Activated CD4-positive, alpha-beta memory T cell treated with anti-CD3 and anti-CD28 coated beads for 36 hours (primary cell): ENCODE results near the gene INS. TPM values are rescaled to one million over a fixed set of nuclear protein-coding genes. Genes with fewer than 3 reads are reported as not detected.
A peak's percentile ranks its signal among the peaks of the same experiment; 100 is the strongest.

Source experiments
- CTCF ChIA-PET: fragments of 350-600 bp; sonication (Branson Sonifier 250); formaldehyde crosslinking; loops from one replicate; lab custom pipeline; 2021; ENCODE audit warnings: antibody characterized with exemption, inconsistent platforms; lab: Charles Lee
- POLR2A ChIA-PET: fragments of 350-600 bp; sonication (Branson Sonifier 250); formaldehyde crosslinking; loops from one replicate; lab custom pipeline; 2021; ENCODE audit warnings: antibody characterized with exemption; lab: Charles Lee
- DNase-seq: peaks from one replicate; pipeline ENCODE4 v3.0.0-alpha.2; 2020
- H3K27ac Mint-ChIP-seq: one replicate; pipeline ENCODE4 v1.8.0; 2021; ENCODE audit warnings: mixed read lengths
- H3K27me3 Mint-ChIP-seq: one replicate; pipeline ENCODE4 v1.8.0; 2021; ENCODE audit warnings: mixed read lengths
- H3K36me3 Mint-ChIP-seq: one replicate; pipeline ENCODE4 v1.8.0; 2021; ENCODE audit warnings: mixed read lengths
- H3K4me1 Mint-ChIP-seq: one replicate; pipeline ENCODE4 v1.8.0; 2021; ENCODE audit warnings: low read depth, mixed read lengths
- H3K4me3 Mint-ChIP-seq: one replicate; pipeline ENCODE4 v1.8.0; 2021; ENCODE audit warnings: mild to moderate bottlenecking, mixed read lengths
- H3K9me3 Mint-ChIP-seq: one replicate; pipeline ENCODE4 v1.8.0; 2021; ENCODE audit warnings: mixed read lengths
- intact Hi-C: fragments of 100-400 bp; cut with micrococcal nuclease; formaldehyde crosslinking; loops from one replicate; pipeline ENCODE4 v1.15.1; 2023
- total RNA-seq, 2 experiments: library from RNA; stranded (reverse); gene quantifications; one replicate each; pipeline ENCODE4 v1.2.3, GENCODE V29; 2021

INS gene
- total RNA-seq, 2 experiments from 2014 or later = not detected

GRCh38 chr11:2155511-2155910 is 5.5 kb downstream of the INS start:
- Mint-ChIP-seq H3K4me1 (peaks cover 5% of the 10 kb centered on the region), H3K27me3 (peaks cover 9% of the 10 kb centered on the region), H3K27ac (no peak overlapping the region), H3K9me3 (no peaks in the 10 kb centered on the region), H3K4me3 (no peak overlapping the region), H3K36me3 (no peaks in the 10 kb centered on the region)
- intact Hi-C loops = no loop called here
- ChIA-PET CTCF (interaction anchor here (1.1 to 16.2 kb wide), 7 partner anchors 31 to 502 kb away, joined by 3 to 738 read pairs (median 13); no protein-coding TSS in a partner anchor), POLR2A (no interaction called here)
- no peak for DNase-seq

- intact Hi-C loops = loop anchor here (5.0 kb wide), 1 partner anchor 463 kb away; no protein-coding TSS in a partner anchor
- no peak for DNase-seq
- Mint-ChIP-seq H3K27me3 (peaks cover 13% of the 10 kb centered on the region), H3K9me3 (no peaks in the 10 kb centered on the region), H3K27ac (no peak overlapping the region), H3K4me3 (no peak overlapping the region), H3K4me1 (peaks cover 5% of the 10 kb centered on the region), H3K36me3 (no peaks in the 10 kb centered on the region)
- ChIA-PET CTCF (interaction anchor here (6.1 to 16.2 kb wide), 3 partner anchors 118 to 272 kb away, joined by 43 to 738 read pairs (median 78); no protein-coding TSS in a partner anchor), POLR2A (no interaction called here)
Observed at GRCh38 chr11:2154889-2155288, 6.1 kb downstream of the INS start.

DNA sequence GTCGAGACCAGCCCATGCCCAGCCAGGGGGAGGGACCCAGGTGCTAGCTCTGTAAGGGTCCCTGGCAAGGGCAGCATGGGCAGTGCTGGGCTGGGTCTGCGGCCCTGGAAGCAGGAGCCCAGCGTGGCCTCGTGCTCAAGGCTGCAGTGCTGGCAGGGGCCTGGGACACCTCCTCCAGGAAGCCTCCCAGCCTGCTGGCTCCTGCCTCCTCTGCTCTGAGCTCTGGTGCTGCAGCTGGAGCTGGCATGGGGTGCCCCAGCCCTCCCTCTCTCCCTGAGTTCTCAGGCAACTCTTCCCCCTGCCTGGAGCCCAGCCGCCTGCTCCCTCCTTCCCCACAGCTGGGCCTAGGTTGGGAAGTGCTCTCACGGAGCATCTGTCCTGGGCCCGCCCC is 6.8 kb downstream of the INS start:
- ChIA-PET CTCF (interaction anchor here (0.6 to 16.2 kb wide), 13 partner anchors 13 to 501 kb away, joined by 3 to 738 read pairs (median 6); no protein-coding TSS in a partner anchor), POLR2A (no interaction called here)
- Mint-ChIP-seq H3K27ac (no peak overlapping the region), H3K4me3 (no peak overlapping the region), H3K36me3 (no peaks in the 10 kb centered on the region), H3K27me3 (peaks cover 15% of the 10 kb centered on the region), H3K9me3 (no peaks in the 10 kb centered on the region), H3K4me1 (peaks cover 5% of the 10 kb centered on the region)
- intact Hi-C loops = loop anchor here (5.0 kb wide), 1 partner anchor 462 kb away; no protein-coding TSS in a partner anchor
- no peak for DNase-seq

DNA sequence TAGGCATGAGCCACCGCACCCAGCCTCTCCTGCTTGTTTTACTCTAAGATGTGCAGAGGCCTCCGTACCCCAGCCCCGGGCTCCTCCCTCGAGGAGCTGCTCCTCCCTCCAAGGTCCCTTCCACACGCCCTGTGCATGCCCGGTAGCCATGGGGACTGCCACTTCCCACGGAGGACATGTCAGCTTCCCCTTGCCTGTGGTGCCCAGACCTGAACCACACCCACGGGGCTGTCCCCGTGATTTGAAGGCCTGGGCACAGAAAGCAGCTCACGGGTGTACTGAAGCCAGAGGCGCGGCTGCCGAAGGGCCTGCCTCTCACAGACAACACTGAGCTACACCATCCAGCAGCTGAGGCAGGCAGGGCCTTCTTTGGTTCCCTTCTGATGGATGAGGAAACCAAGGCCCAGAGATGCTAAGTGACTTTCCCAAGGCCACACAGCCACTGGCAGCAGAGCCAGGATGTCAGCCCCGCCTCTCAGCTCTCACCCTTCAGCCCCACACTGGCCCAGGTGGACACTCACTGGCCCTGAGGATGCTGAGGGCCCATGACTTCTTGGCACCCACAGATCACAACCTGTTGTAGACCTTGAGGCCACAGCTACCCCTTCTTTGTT is 7.3 kb downstream of the INS start:
- Mint-ChIP-seq H3K36me3 (no peaks in the 10 kb centered on the region), H3K4me3 (no peak overlapping the region), H3K27ac (no peak overlapping the region), H3K9me3 (no peaks in the 10 kb centered on the region), H3K4me1 (peaks cover 5% of the 10 kb centered on the region), H3K27me3 (peaks cover 20% of the 10 kb centered on the region)
- intact Hi-C loops = loop anchor here (5.0 kb wide), 1 partner anchor 461 kb away; no protein-coding TSS in a partner anchor
- DNase-seq = no peak
- ChIA-PET CTCF (interaction anchor here (0.6 to 16.2 kb wide), 18 partner anchors 11 to 501 kb away, joined by 3 to 738 read pairs (median 6); no protein-coding TSS in a partner anchor), POLR2A (no interaction called here)

- CTCF ChIA-PET = interaction anchor here (0.5 to 16.2 kb wide), 68 partner anchors 9 to 512 kb away, joined by 3 to 738 read pairs (median 5); partner anchors contain the start of genes INS, LSP1, MRPL23 and PRR33
- intact Hi-C loops = loop anchor here (1.0 to 5.0 kb wide), 3 partner anchors 269 to 459 kb away; no protein-coding TSS in a partner anchor
- Mint-ChIP-seq H3K4me1 (peaks cover 5% of the 10 kb centered on the region), H3K27me3 (peaks cover 32% of the 10 kb centered on the region), H3K4me3 (no peak overlapping the region), H3K36me3 (no peaks in the 10 kb centered on the region), H3K27ac (no peak overlapping the region), H3K9me3 (no peaks in the 10 kb centered on the region)
- DNase-seq = peak; percentile 86
- POLR2A ChIA-PET = interaction anchor here (1.1 to 1.2 kb wide), 2 partner anchors 114 to 458 kb away, joined by 3 to 6 read pairs; no protein-coding TSS in a partner anchor
Observed at GRCh38 chr11:2151500-2152257, 9.3 kb downstream of the INS start.

- H3K4me3 Mint-ChIP-seq = no peak overlapping the region
- intact Hi-C loops = loop anchor here (5.0 kb wide), 1 partner anchor 458 kb away; no protein-coding TSS in a partner anchor
- H3K9me3 Mint-ChIP-seq = no peaks in the 10 kb centered on the region
- DNase-seq = no peak
- POLR2A ChIA-PET = interaction anchor here (1.4 kb wide), 1 partner anchor 114 kb away, joined by 4 read pairs; no protein-coding TSS in a partner anchor
- H3K4me1 Mint-ChIP-seq = peaks cover 5% of the 10 kb centered on the region
- CTCF ChIA-PET = interaction anchor here (0.7 to 16.2 kb wide), 42 partner anchors 9 to 511 kb away, joined by 3 to 738 read pairs (median 7); partner anchors contain the start of genes INS, LSP1, MRPL23 and SYT8
- H3K36me3 Mint-ChIP-seq = no peaks in the 10 kb centered on the region
- H3K27ac Mint-ChIP-seq = no peak overlapping the region
- H3K27me3 Mint-ChIP-seq = peaks cover 44% of the 10 kb centered on the region
Observed at GRCh38 chr11:2149864-2150847, 10.9 kb downstream of the INS start.

DNA sequence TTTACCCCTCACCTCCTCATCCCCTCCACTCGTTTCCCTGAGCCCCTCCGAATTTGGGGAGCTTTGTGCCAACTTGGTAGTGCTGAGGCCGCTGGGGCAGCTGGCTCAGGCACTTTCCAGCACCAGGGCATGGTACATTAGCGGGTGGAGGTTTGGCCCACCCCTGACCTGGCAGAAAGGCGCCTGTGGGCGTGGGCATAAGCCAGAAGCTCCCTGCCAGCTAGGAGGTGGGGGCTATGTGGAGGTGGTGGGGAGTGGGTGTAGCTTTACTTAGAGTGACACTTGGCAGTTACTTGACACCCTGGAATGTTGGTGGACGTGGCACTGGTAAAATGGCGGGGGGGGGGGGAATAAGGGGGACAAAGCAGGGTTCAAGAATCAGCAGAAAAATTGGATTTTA is 11.5 kb downstream of the INS start:
- ChIA-PET CTCF (interaction anchor here (0.5 to 16.2 kb wide), 20 partner anchors 8 to 457 kb away, joined by 3 to 738 read pairs (median 20); partner anchors contain the start of genes MRPL23 and SYT8), POLR2A (interaction anchor here (1.4 kb wide), 1 partner anchor 113 kb away, joined by 4 read pairs; no protein-coding TSS in a partner anchor)
- H3K9me3 Mint-ChIP-seq = no peaks in the 10 kb centered on the region
- intact Hi-C loops = no loop called here
- H3K36me3 Mint-ChIP-seq = no peaks in the 10 kb centered on the region
- no peak for DNase-seq
- H3K4me1 Mint-ChIP-seq = peaks cover 10% of the 10 kb centered on the region
- H3K27me3 Mint-ChIP-seq = peaks cover 49% of the 10 kb centered on the region
- no peak overlapping the region for H3K4me3 Mint-ChIP-seq
- H3K27ac Mint-ChIP-seq = no peak overlapping the region

GRCh38 chr11:2148595-2148994 is 12.4 kb downstream of the INS start:
- peaks cover 50% of the 10 kb centered on the region for H3K27me3 Mint-ChIP-seq
- ChIA-PET CTCF (interaction anchor here (1.0 to 16.2 kb wide), 9 partner anchors 15 to 456 kb away, joined by 3 to 738 read pairs (median 45); no protein-coding TSS in a partner anchor), POLR2A (no interaction called here)
- intact Hi-C loops = no loop called here
- no peaks in the 10 kb centered on the region for H3K9me3 Mint-ChIP-seq
- no peak overlapping the region for H3K4me3 Mint-ChIP-seq
- H3K27ac Mint-ChIP-seq = no peak overlapping the region
- H3K4me1 Mint-ChIP-seq = peaks cover 11% of the 10 kb centered on the region
- DNase-seq = no peak
- H3K36me3 Mint-ChIP-seq = no peaks in the 10 kb centered on the region

DNA sequence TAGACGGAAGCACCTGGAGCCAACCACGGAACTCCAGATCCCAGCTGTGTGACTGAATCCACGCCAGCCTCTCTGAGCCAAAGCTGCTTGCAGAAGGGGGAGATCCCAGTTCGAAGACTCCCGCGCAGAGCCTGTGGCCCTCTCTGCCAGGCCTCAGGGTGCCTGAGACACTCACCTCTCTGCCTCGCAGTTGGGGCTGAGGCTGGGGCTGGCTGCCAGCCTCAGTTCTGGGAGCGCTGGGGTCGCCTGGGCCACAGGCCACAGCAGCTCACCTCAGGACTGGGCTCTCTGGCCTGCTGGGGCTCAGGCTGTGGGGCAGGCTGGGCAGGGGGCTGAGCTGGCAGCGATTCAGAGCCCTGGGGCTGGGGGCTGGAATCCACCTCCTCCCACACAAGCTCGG is 13.6 kb downstream of the INS start:
- H3K27ac Mint-ChIP-seq = no peak overlapping the region
- H3K4me3 Mint-ChIP-seq = no peak overlapping the region
- H3K9me3 Mint-ChIP-seq = no peaks in the 10 kb centered on the region
- POLR2A ChIA-PET = no interaction called here
- H3K4me1 Mint-ChIP-seq = peaks cover 23% of the 10 kb centered on the region
- H3K36me3 Mint-ChIP-seq = no peaks in the 10 kb centered on the region
- H3K27me3 Mint-ChIP-seq = peaks cover 58% of the 10 kb centered on the region
- CTCF ChIA-PET = interaction anchor here (0.7 to 16.2 kb wide), 4 partner anchors 110 to 495 kb away, joined by 3 to 738 read pairs (median 4); no protein-coding TSS in a partner anchor
- no peak for DNase-seq
- intact Hi-C loops = no loop called here

- ChIA-PET CTCF (interaction anchor here (1.1 to 16.2 kb wide), 3 partner anchors 71 to 144 kb away, joined by 3 to 738 read pairs (median 3); no protein-coding TSS in a partner anchor), POLR2A (no interaction called here)
- H3K27ac Mint-ChIP-seq = no peak overlapping the region
- DNase-seq = no peak
- peaks cover 68% of the 10 kb centered on the region for H3K27me3 Mint-ChIP-seq
- peaks cover 30% of the 10 kb centered on the region for H3K4me1 Mint-ChIP-seq
- no peak overlapping the region for H3K4me3 Mint-ChIP-seq
- H3K36me3 Mint-ChIP-seq = no peaks in the 10 kb centered on the region
- intact Hi-C loops = no loop called here
- H3K9me3 Mint-ChIP-seq = no peaks in the 10 kb centered on the region
Observed at GRCh38 chr11:2146051-2146450, 15.0 kb downstream of the INS start.
